Articular chondrocyte of knee joint (primary cell): ENCODE results near the gene SLC25A27. TPM values are rescaled to one million over a fixed set of nuclear protein-coding genes. Genes with fewer than 3 reads are reported as not detected.

Source experiments
- total RNA-seq: library from RNA; depleted of rRNA; stranded (reverse); fragments of >200 nt; gene quantifications from 2 replicates; pipeline ENCODE4 v1.2.3, GENCODE V29; 2012

Gene SLC25A27, protein sequence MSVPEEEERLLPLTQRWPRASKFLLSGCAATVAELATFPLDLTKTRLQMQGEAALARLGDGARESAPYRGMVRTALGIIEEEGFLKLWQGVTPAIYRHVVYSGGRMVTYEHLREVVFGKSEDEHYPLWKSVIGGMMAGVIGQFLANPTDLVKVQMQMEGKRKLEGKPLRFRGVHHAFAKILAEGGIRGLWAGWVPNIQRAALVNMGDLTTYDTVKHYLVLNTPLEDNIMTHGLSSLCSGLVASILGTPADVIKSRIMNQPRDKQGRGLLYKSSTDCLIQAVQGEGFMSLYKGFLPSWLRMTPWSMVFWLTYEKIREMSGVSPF
- total RNA-seq, result 15.4 and 18.9 TPM in 2 replicates

DNA sequence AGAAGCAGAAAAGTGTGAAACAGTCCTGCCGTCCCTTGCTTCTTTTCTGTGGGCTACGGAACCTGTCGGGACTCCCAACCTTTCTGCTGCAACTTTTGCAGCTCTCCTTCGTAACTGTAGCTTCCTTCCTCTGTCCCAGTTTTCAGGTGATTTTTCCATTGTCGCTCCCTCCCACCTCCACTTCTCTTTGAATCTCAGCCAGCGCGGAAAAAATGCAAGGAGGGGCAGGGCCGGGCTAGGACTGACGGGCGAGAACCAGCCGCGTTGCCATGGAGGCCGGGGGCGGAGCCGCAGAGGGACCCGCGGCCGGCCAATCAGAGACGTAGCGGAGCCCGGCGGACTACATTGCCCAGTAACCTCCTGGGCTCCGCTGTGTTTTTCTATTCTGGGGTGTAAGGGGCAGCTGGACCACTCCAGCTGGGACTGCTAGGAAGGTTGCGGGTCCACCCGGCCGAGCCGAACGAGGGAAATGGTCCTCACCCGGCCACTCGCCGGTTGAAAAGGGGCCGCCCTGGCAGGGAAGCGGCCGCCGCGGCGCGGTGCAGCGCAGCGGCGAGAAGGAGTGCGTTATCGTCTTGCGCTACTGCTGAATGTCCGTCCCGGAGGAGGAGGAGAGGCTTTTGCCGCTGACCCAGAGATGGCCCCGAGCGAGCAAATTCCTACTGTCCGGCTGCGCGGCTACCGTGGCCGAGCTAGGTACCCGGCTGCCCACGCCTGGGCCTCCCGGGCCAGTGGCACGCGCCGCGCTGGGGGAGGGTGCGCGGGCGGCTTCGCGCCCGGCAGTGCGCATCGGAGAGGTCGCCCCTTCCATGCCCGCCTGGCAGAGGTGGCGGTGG, at the start of gene SLC25A27, which contains the start of gene CYP39A1:
TSS of gene SLC25A27 (plus strand) at position 373 of the 836 bp plus-strand sequence. CDS start at position 591, 218 bp downstream.
TSS of gene CYP39A1 (minus strand) at position 216 of the 836 bp plus-strand sequence. CDS start 236 bp downstream, outside the sequence.

DNA sequence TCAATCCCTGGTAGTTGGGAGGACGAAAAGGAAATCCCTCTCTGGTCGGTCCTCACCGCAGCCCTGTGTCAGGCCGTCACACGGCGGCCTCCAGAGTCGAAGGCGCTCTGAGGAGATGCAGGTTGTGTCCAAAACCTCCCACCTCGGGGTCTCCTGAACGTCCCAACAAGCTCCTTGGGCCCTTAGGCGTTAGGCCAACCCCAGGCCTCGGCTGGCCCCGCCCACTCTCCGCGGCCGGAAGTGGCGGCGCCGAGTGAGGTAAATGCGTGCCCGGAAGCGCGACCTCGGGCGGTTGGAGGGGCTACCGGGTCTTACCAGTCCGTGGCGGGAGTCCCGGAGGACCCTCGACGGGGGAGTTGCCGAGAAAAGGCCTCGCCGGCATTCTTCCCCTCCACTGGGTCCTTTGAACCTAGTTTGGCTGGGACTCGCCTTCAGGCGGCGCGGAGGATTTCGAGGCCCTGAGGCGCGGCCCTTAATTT, 34.9 kb downstream of the SLC25A27 start, which contains the start of gene TDRD6:
TSS of gene TDRD6 (plus strand) at position 267 of the 479 bp plus-strand sequence. CDS start 244 bp downstream, outside the sequence.

Other genes with a start within 250 kb of the SLC25A27 start
- 2.1 and 3.8 TPM in 2 replicates for gene RCAN2, start 161.5 kb upstream of the SLC25A27 start, total RNA-seq
- 3.0 and 8.4 TPM in 2 replicates for gene CYP39A1, start 157 bp upstream of the SLC25A27 start, total RNA-seq
- gene TDRD6, start 34.9 kb downstream of the SLC25A27 start, total RNA-seq, result 0.52 and 1.1 TPM in 2 replicates
- gene PLA2G7, start 82.4 kb downstream of the SLC25A27 start, total RNA-seq, result not detected in 2 replicates
- gene ANKRD66, start 94.0 kb downstream of the SLC25A27 start, total RNA-seq, result not detected in 2 replicates
- gene MEP1A, start 140.4 kb downstream of the SLC25A27 start, total RNA-seq, result not detected in 2 replicates